Kidney epithelial cell (primary cell): ENCODE results near the gene RPH3AL. TPM values are rescaled to one million over a fixed set of nuclear protein-coding genes. Genes with fewer than 3 reads are reported as not detected.
A peak's percentile ranks its signal among the peaks of the same experiment; 100 is the strongest.

Experiments used
- DNase-seq: peaks from one replicate; pipeline ENCODE4 v3.0.0-alpha.2; 2010; ENCODE audit warnings: low read depth
- H3K27me3 ChIP-seq: 2 replicates; pipeline ENCODE4 v1.6.0; 2011; ENCODE audit warnings: low read length; ENCODE audit not compliant: control insufficient read depth, insufficient read depth
- H3K36me3 ChIP-seq: 2 replicates; pipeline ENCODE4 v1.5.1; 2011; ENCODE audit warnings: low read length; ENCODE audit not compliant: control insufficient read depth, insufficient read depth
- H3K4me3 ChIP-seq: 2 replicates; pipeline ENCODE4 v1.5.1; 2011; ENCODE audit warnings: low read depth, mild to moderate bottlenecking, control low read depth, low read length
- CTCF ChIP-seq: IDR thresholded peaks from 2 replicates; pipeline ENCODE4 v1.5.1; 2011; ENCODE audit warnings: mild to moderate bottlenecking, moderate library complexity, low read length, control low read depth, inconsistent platforms; ENCODE audit not compliant: insufficient read depth, poor library complexity, severe bottlenecking
- total RNA-seq: library from RNA; depleted of rRNA; stranded (reverse); fragments of >200 nt; gene quantifications from 2 replicates; pipeline ENCODE4 v1.2.3, GENCODE V29; 2015

The RPH3AL gene
- total RNA-seq, 1 donor from 2014 or later, result 15.1 TPM

- DNase-seq, result no peak
- Histone ChIP-seq H3K27me3 (no peaks in the 10 kb centered on the region), H3K4me3 (no peak overlapping the region), H3K36me3 (peaks cover 3% of the 10 kb centered on the region)
- peak; percentile 56 for TF ChIP-seq CTCF
Measured at GRCh38 chr17:164303-165235, 188.0 kb downstream of the RPH3AL start.

GRCh38 chr17:163514-164098 is 189.0 kb downstream of the RPH3AL start:
- no peak overlapping the region for H3K4me3 ChIP-seq
- H3K27me3 ChIP-seq, result no peaks in the 10 kb centered on the region
- peak; percentile 2 for TF ChIP-seq CTCF
- DNase-seq, result no peak
- H3K36me3 ChIP-seq, result peaks cover 3% of the 10 kb centered on the region

GRCh38 chr17:162689-163088 is 189.9 kb downstream of the RPH3AL start:
- no peak for DNase-seq

More at GRCh38 chr17:162689-163088, 189.9 kb downstream of the RPH3AL start:
- Histone ChIP-seq H3K36me3 (peaks cover 3% of the 10 kb centered on the region), H3K27me3 (no peaks in the 10 kb centered on the region), H3K4me3 (no peak overlapping the region)
- no peak for TF ChIP-seq CTCF

Other genes starting within 250 kb of the RPH3AL start
- gene SCGB1C2, start 215.2 kb downstream of the RPH3AL start, total RNA-seq, result not detected in 2 replicates
- gene DOC2B, start 171.2 kb downstream of the RPH3AL start, total RNA-seq, result 26.7 and 38.1 TPM in 2 replicates
- gene RFLNB, start 93.1 kb upstream of the RPH3AL start, total RNA-seq, result 32.5 and 34.2 TPM in 2 replicates